ENCODE results near the gene GSTT2B. TPM values are rescaled to one million over a fixed set of nuclear protein-coding genes. Genes with fewer than 3 reads are reported as not detected.
"Not testable (repeated sequence)": the region's sequence is repeated elsewhere in the genome, so short reads cannot be mapped to it uniquely, and the experiment has no call there.

Gene GSTT2B
- total RNA-seq, 1 donor from 2014 or later: 2.1 TPM

- no peak for DNase-seq (ENCODE audit: low read depth)
- no peak overlapping the region for H3K4me3 ChIP-seq (ENCODE audit: low read depth, low read length)
- no peak for TF ChIP-seq CTCF (conservative IDR thresholded peaks at IDR 0.05; ENCODE audit: low read depth, low read length)
These were observed 45.9 kb upstream of the GSTT2B start for GRCh38 chr22:24006914-24007214.

- DNase-seq (ENCODE audit: low read depth): no peak
- H3K4me3 ChIP-seq (ENCODE audit: low read depth, low read length): no peak overlapping the region
- TF ChIP-seq CTCF (conservative IDR thresholded peaks at IDR 0.05; ENCODE audit: low read depth, low read length): no peak
These were observed 45.4 kb upstream of the GSTT2B start for GRCh38 chr22:24006207-24006913.

- no peak within 1 kb of the TSS for H3K4me3 ChIP-seq (ENCODE audit: low read depth, low read length)
- no peak for DNase-seq (ENCODE audit: low read depth)
- TF ChIP-seq CTCF (conservative IDR thresholded peaks at IDR 0.05; ENCODE audit: low read depth, low read length): no peak
These were observed 44.2 kb upstream of the GSTT2B start, which contains the start of gene GSTT4 for GRCh38 chr22:24005201-24005600. TSS of gene GSTT4 (minus strand) at chr22:24005453. CDS start at chr22:24005356, 97 bp downstream.

GRCh38 chr22:24003887-24004286 lies 42.9 kb upstream of the GSTT2B start:
- no peak for TF ChIP-seq CTCF (conservative IDR thresholded peaks at IDR 0.05; ENCODE audit: low read depth, low read length)
- H3K4me3 ChIP-seq (ENCODE audit: low read depth, low read length): no peak overlapping the region
- DNase-seq (ENCODE audit: low read depth): no peak

- DNase-seq (ENCODE audit: low read depth): no peak
- H3K4me3 ChIP-seq (ENCODE audit: low read depth, low read length): no peak overlapping the region
- no peak for TF ChIP-seq CTCF (conservative IDR thresholded peaks at IDR 0.05; ENCODE audit: low read depth, low read length)
These were observed 41.9 kb upstream of the GSTT2B start for GRCh38 chr22:24002851-24003250.

GRCh38 chr22:24002272-24002671 lies 41.3 kb upstream of the GSTT2B start:
- TF ChIP-seq CTCF (conservative IDR thresholded peaks at IDR 0.05; ENCODE audit: low read depth, low read length): no peak
- DNase-seq (ENCODE audit: low read depth): no peak
- no peak overlapping the region for H3K4me3 ChIP-seq (ENCODE audit: low read depth, low read length)

DNA sequence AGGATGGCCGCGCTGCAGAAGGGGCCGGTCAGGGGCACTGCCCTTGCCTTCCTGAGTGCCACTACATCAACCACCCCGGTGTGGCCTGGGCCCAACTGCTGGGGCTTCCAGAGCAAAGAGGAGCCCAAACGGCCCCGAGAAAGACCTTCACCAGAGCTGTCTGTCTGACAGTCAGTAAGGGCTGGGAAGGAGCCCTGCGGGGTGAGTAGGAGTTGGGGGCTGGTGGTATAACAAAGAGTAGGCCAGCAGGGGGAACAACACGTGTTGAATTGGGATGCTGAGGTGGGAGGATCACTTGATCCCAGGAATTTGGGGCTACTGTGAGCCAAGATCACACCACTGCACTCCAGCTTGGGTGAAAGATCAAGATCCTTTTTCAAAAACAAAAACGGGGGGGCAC lies 40.3 kb upstream of the GSTT2B start:
- no peak for TF ChIP-seq CTCF (conservative IDR thresholded peaks at IDR 0.05; ENCODE audit: low read depth, low read length)
- H3K4me3 ChIP-seq (ENCODE audit: low read depth, low read length): no peak overlapping the region
- no peak for DNase-seq (ENCODE audit: low read depth)

DNA sequence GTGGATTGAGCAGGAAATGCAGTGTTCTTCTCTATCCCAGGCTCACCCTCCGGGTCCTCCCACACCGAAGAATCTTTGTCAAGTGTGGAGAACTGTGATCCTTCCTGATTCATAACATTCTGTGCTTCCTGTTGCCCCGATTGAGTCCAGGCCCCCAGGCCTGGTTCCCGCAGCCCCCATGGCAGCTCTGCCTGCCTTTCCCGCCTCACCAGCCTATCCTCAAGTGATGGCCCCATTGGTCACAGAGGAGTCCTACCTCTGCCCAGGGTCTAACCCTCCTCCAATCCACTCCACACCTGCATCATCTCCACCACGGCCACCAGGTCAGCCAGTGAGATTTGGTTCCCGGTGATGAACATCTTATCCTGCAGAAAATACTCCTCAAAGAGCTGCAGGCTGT lies 38.8 kb upstream of the GSTT2B start:
- DNase-seq (ENCODE audit: low read depth); H3K4me3 ChIP-seq (ENCODE audit: low read depth, low read length): not testable (repeated sequence)

All from epithelial cell of proximal tubule (primary cell).